AG04449 (cell line): ENCODE measurements around the gene RAB32.
A peak's percentile ranks its signal among the peaks of the same experiment; 100 is the strongest.

ENCODE experiments used
- CTCF ChIA-PET: fragments of 350-600 bp; formaldehyde crosslinking; extraction: SDS; loops from one replicate; lab custom pipeline; 2021; ENCODE audit warnings: antibody characterized with exemption; lab: Yijun Ruan, JAX
- POLR2A ChIA-PET: fragments of 400-600, 350-600 bp; formaldehyde crosslinking; extraction: SDS; loops from one replicate; lab custom pipeline; 2020; ENCODE audit warnings: antibody characterized with exemption, inconsistent platforms; lab: Yijun Ruan, JAX
- DNase-seq: peaks from one replicate; pipeline ENCODE4 v3.0.0-alpha.2; 2010; ENCODE audit warnings: low read depth, low spot score
- H3K4me3 ChIP-seq: 2 replicates; pipeline ENCODE4 v1.5.1; 2011; ENCODE audit warnings: low read depth, mild to moderate bottlenecking, control low read depth, low read length
- TF ChIP-seq, protein P1 (sequence below): IDR thresholded peaks from one replicate; pipeline ENCODE4 v1.5.1; 2011; ENCODE audit warnings: mild to moderate bottlenecking, moderate library complexity, low read length, control low read depth, inconsistent platforms; ENCODE audit not compliant: insufficient read depth; ENCODE audit errors: missing control alignments

RAB32 gene

DNA sequence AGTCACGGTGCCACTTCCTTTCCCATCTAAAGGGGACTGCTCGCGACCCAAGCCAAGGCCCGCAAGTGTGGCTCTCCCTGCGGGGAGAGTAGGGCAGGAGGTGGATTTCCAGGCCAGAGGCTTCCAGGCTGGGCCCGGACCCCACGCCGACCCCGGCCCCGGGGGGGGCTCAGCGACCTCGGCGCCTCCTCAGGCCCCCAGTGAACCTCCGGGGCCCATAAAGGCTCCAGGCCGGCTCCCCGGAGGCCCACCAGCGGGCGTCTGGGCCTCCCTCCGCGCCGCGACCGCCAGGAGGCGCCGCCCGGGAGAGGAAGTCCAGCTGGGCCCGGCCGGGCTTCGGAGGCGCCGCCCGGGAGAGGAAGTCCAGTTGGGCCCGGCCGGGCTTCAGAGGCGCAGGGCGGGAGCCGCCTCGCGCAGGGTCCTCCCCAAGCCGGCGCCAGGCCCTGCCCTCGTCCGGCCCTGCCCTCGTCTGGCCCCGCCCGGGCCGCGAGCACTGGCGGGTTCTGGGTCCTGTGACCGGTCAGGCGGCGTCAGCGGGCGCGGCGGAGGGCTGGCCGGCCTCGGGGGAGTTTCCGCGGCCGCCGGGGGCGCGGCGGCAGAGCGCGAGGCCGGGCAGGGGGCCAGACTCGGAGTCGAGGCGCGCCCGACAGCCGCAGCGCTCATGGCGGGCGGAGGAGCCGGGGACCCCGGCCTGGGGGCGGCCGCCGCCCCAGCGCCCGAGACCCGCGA is at the start of gene RAB32:
Gene RAB32 (plus strand): TSS at position 623 of the 729 bp plus-strand sequence. CDS start 39 bp downstream, at position 662.
- ChIA-PET POLR2A (interaction anchor here (1.4 kb wide), 1 partner anchor 579 kb away, joined by 4 read pairs; the partner anchor contains the start of gene SHPRH), CTCF (interaction anchor here (0.6 to 3.7 kb wide), 5 partner anchors 9 to 728 kb away, joined by 3 to 18 read pairs (median 4); no protein-coding TSS in a partner anchor)
- DNase-seq = peak; percentile 53
- TF ChIP-seq, protein P1, sequence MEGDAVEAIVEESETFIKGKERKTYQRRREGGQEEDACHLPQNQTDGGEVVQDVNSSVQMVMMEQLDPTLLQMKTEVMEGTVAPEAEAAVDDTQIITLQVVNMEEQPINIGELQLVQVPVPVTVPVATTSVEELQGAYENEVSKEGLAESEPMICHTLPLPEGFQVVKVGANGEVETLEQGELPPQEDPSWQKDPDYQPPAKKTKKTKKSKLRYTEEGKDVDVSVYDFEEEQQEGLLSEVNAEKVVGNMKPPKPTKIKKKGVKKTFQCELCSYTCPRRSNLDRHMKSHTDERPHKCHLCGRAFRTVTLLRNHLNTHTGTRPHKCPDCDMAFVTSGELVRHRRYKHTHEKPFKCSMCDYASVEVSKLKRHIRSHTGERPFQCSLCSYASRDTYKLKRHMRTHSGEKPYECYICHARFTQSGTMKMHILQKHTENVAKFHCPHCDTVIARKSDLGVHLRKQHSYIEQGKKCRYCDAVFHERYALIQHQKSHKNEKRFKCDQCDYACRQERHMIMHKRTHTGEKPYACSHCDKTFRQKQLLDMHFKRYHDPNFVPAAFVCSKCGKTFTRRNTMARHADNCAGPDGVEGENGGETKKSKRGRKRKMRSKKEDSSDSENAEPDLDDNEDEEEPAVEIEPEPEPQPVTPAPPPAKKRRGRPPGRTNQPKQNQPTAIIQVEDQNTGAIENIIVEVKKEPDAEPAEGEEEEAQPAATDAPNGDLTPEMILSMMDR = peak; percentile 74
- H3K4me3 ChIP-seq = peak within 1 kb of the TSS; percentile 85

DNA sequence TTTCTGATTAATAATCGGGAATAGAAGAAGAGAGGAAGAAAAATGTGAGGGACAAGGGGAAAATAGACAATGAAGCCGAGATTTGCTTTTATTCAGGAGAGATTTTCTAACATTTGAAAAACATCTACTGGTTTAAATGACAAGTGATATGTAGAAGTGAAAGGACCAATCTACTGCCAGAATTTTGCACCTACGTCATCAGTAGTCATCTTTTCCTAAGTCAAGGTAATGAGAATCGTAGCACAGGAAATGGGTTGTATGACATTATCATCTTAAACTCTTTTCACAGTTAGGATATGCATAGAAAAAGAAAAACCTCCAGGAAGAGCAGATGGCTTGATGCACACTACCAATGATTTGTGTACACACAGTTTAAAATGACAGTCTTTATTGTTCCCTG is 45.3 kb upstream of the RAB32 start:
- POLR2A ChIA-PET = no interaction called here
- TF ChIP-seq, protein P1 = no peak
- no peak for DNase-seq
- H3K4me3 ChIP-seq = no peak overlapping the region
- CTCF ChIA-PET = no interaction called here

DNA sequence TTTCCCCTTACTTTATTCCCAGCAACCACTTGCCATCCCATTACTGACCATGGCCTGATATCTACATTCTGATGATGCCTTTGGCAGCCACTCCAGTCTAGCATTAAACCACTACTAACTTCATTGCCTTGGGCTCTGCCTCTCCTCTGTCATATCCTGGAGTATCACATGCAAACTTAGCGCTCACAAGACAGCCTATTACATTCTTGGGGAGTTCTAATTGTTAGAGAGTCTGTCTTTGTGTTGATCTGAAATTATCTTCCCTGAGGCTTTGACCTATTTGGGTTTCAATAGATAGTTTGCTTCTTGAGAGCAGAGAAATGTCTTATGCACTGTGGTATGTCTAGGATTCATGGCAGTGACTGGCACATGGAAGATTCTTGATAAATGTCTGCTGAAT is 40.5 kb upstream of the RAB32 start:
- TF ChIP-seq, protein P1 = no peak
- CTCF ChIA-PET = no interaction called here
- POLR2A ChIA-PET = no interaction called here
- no peak for DNase-seq
- H3K4me3 ChIP-seq = no peak overlapping the region

DNA sequence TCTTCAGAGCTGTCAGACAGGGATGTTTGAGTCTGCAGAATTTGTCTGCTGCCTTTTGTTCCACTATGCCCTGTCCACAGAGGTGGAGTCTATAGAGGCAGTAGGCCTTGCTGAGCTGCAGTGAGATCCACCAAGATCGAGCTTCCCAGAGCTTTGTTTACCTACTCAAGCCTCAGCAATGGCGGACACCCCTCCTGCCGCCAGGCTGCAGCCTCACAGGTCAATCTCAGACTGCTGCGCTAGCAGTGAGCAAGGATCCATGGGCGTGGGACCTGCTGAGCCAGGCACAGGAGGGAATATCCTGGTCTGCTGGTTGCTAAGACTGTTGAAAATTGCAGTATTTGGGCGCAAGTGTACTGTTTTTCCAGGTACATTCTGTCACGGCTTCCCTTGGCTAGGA is 28.4 kb upstream of the RAB32 start:
- ChIA-PET CTCF (no interaction called here), POLR2A (no interaction called here)
- no peak for DNase-seq
- TF ChIP-seq, protein P1 = no peak
- H3K4me3 ChIP-seq = no peak overlapping the region

DNA sequence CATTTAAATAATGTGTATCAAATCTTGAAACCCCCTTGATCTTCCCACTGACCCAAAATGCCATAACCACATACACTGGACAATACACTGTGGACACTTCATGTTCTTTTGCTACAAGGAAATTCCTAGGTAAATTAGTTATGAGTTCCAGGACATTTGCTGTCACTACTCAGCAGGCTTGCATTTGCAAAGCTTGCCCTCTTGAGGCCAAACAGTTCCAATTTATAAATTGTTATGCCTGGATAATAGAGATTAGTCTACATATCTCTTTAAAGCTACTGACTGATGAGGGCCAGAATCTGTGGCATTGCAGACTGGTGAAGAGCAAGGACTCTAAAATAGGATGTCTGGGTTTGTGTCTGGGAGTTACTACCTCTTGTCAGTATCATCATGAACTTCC is 17.4 kb upstream of the RAB32 start:
- no peak for DNase-seq
- TF ChIP-seq, protein P1 = no peak
- no peak overlapping the region for H3K4me3 ChIP-seq
- ChIA-PET POLR2A (no interaction called here), CTCF (interaction anchor here (0.7 to 2.5 kb wide), 3 partner anchors 268 to 598 kb away, joined by 3 to 10 read pairs (median 4); no protein-coding TSS in a partner anchor)

DNA sequence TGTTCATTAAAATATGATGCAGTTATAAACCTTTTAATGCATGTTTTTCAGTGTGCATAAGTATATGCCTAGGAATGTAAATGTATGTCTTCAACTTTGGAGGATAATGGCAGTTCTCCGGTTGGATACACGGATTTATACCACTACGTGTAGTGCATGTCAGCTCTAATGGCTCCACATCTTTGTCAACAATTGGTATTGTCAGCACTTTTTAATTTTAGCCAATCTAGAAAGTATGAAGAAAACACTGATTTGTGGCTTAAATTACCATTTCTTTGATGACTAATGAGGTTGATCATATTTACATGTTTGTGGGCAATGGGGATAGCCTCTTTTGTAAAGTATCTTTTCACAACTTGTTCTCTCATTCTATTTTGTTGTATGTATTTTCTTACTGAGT is 10.9 kb upstream of the RAB32 start:
- TF ChIP-seq, protein P1 = no peak
- DNase-seq = no peak
- CTCF ChIA-PET = no interaction called here
- H3K4me3 ChIP-seq = no peak overlapping the region
- POLR2A ChIA-PET = no interaction called here
